RWPE2 (cell line): ENCODE results near the gene KPTN.

Source experiments
- ATAC-seq: fragments of 200-7000 bp; cut with Tn5 transposase; 3 replicates; pipeline ENCODE4 v1.9.1; 2021; ENCODE audit warnings: low read depth
- DNase-seq: peaks from one replicate; pipeline ENCODE4 v3.0.0-alpha.2; 2020; ENCODE audit warnings: low spot score
- H3K27ac ChIP-seq: fragments of 450-650 bp; 2 replicates; pipeline ENCODE4 v1.5.1; 2017; ENCODE audit warnings: mild to moderate bottlenecking; ENCODE audit not compliant: poor library complexity, severe bottlenecking
- H3K27me3 ChIP-seq: fragments of 250-450 bp; sonication (Bioruptor Pico); 2 replicates; pipeline ENCODE4 v1.5.1; 2021; ENCODE audit warnings: mild to moderate bottlenecking, moderate library complexity; ENCODE audit not compliant: insufficient read depth, poor library complexity, severe bottlenecking
- H3K36me3 ChIP-seq: fragments of 250-450 bp; sonication (Bioruptor Pico); 2 replicates; pipeline ENCODE4 v1.5.1; 2020; ENCODE audit warnings: low read depth, mild to moderate bottlenecking, moderate library complexity
- H3K4me1 ChIP-seq: fragments of 250-450 bp; sonication (Bioruptor Pico); 2 replicates; pipeline ENCODE4 v1.5.1; 2021; ENCODE audit warnings: mild to moderate bottlenecking, moderate library complexity; ENCODE audit not compliant: insufficient read depth, poor library complexity, severe bottlenecking
- H3K4me3 ChIP-seq: fragments of 250-450 bp; sonication (Bioruptor Pico); 2 replicates; pipeline ENCODE4 v1.5.1; 2021; ENCODE audit warnings: mild to moderate bottlenecking, moderate library complexity; ENCODE audit not compliant: severe bottlenecking
- H3K9me3 ChIP-seq: fragments of 250-450 bp; sonication (Bioruptor Pico); 2 replicates; pipeline ENCODE4 v1.5.1; 2021; ENCODE audit warnings: mild to moderate bottlenecking, moderate library complexity; ENCODE audit not compliant: severe bottlenecking
- CTCF ChIP-seq: fragments of 450-650 bp; IDR thresholded peaks from one replicate; pipeline ENCODE4 v1.5.1; 2017; ENCODE audit warnings: mild to moderate bottlenecking, moderate library complexity; ENCODE audit not compliant: poor library complexity, severe bottlenecking

KPTN gene

DNA sequence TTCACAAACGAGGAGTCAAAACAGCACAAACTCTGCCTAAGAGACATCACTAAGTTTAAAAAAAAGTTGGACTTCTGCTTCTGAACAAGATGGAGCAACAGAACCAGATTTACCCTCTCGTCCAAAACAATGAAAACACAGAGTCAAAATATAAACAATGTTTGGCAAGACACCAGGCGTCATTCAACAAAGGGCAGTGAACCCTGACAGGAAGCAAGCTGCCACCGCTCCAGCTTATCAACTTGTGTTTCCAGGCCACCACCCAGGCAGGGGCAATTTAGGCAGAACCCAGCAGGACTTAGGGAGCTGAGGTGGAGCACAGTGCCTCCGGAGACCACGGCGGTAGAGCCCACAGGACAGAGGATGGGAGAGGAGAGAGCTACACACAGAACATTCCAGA, 39.5 kb upstream of the KPTN start:
- Histone ChIP-seq H3K4me1 (no peaks in the 10 kb centered on the region), H3K36me3 (no peaks in the 10 kb centered on the region), H3K27me3 (no peaks in the 10 kb centered on the region), H3K9me3 (no peaks in the 10 kb centered on the region), H3K4me3 (no peak overlapping the region), H3K27ac (no peak overlapping the region)
- no peak for ATAC-seq
- TF ChIP-seq CTCF = no peak
- no peak for DNase-seq

DNA sequence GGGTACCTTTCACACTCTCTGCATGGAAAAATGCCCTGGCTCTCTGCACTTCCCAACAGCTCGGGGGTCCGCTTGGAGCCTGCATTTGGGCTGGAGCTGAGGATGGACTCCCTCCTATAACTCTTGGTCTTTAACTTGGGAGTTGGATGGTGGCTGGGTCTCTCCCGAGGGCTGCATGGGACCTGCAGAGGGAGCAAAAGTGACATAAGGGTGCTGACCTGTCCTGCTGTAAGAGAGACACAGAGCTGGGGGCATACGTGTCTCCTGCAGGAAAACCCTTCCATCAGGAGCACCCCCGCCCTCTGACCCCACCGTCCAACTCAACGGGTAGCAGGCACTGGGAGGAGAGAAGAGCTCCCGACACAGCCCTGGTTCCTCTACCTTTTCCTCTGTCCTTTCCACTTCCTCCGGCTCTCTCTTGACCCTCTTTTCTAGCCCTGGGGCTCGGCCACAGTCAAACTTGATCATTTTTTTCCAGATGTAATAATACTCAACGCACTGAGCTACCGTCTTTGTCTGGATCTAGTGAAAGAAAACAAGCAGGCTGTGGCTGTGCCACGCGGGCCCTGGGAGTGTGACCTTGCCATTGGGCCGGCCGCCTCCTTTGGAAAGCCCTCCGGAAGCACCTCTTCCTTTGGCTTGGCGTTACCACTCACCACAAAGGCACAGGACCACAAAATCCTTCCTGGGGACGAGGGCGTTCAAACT, 37.6 kb upstream of the KPTN start:
- H3K4me1 ChIP-seq = no peaks in the 10 kb centered on the region
- no peak for DNase-seq
- no peaks in the 10 kb centered on the region for H3K9me3 ChIP-seq
- no peak overlapping the region for H3K27ac ChIP-seq
- no peak for TF ChIP-seq CTCF
- no peaks in the 10 kb centered on the region for H3K36me3 ChIP-seq
- no peak for ATAC-seq
- no peaks in the 10 kb centered on the region for H3K27me3 ChIP-seq
- no peak overlapping the region for H3K4me3 ChIP-seq

DNA sequence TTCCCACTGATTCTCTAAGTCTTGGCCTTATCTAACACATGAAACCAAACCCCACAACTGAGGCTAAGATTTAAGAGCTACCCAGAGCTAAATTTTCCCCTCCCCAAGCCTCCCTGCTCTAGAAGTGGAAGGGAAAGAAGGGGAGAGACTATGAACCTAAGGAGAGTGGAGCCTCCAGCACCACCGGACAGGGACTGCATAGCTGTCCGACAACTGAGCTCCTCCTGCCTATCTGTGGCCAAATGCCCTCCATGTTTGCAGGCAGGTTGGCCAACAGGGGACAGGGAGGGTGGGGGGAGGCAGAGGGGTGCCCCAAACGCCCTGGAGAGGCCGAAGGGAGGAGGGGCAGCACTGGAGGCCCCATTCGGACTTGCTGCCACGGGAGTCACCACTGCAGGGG, 36.8 kb upstream of the KPTN start:
- ATAC-seq (no peak), DNase-seq (no peak)
- TF ChIP-seq CTCF = no peak
- Histone ChIP-seq H3K27ac (no peak overlapping the region), H3K27me3 (no peaks in the 10 kb centered on the region), H3K4me3 (no peak overlapping the region), H3K4me1 (no peaks in the 10 kb centered on the region), H3K9me3 (no peaks in the 10 kb centered on the region), H3K36me3 (no peaks in the 10 kb centered on the region)

DNA sequence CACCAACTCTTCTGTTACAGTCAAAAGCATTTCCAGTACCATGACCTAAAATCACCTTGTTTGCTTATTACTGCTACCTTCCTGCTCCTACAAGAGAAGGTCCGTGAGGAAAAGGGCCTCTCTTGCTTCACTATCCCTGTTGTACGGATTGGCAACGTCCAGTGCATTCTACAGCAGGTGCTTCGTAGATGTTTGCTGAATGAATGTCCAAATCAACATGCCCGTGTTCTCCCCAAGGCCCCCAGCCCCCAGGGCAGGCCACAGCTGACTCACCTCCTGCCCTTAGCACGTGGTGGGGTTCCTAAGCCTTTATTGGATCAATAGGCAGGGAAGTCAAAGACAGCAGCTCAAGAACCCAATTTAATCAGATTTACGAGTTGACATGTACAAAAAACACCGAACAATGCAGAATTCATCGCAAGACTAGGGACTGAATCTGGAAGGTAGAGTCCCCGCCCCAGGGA, 36.4 kb upstream of the KPTN start:
- Histone ChIP-seq H3K4me1 (no peaks in the 10 kb centered on the region), H3K27me3 (no peaks in the 10 kb centered on the region), H3K36me3 (no peaks in the 10 kb centered on the region), H3K9me3 (no peaks in the 10 kb centered on the region), H3K4me3 (no peak overlapping the region), H3K27ac (no peak overlapping the region)
- no peak for TF ChIP-seq CTCF
- no peak for DNase-seq
- no peak; the same call in 2 of the 3 replicates for ATAC-seq

- H3K4me1 ChIP-seq = no peaks in the 10 kb centered on the region
- no peak for TF ChIP-seq CTCF
- H3K27me3 ChIP-seq = no peaks in the 10 kb centered on the region
- no peaks in the 10 kb centered on the region for H3K9me3 ChIP-seq
- ATAC-seq (no peak), DNase-seq (no peak)
- no peak overlapping the region for H3K27ac ChIP-seq
- H3K36me3 ChIP-seq = no peaks in the 10 kb centered on the region
- no peak overlapping the region for H3K4me3 ChIP-seq
Observed at GRCh38 chr19:47518854-47519253, 34.8 kb upstream of the KPTN start.
